HEK293 (cell line): ENCODE results near the gene HOXB8.
A peak's percentile ranks its signal among the peaks of the same experiment; 100 is the strongest.

Experiments
- CTCF ChIA-PET: fragments of 350-600 bp; formaldehyde crosslinking; extraction: SDS; loops from one replicate; lab custom pipeline; 2021; ENCODE audit warnings: antibody characterized with exemption; lab: Yijun Ruan, JAX
- POLR2A ChIA-PET: fragments of 300-600 bp; formaldehyde crosslinking; extraction: SDS; loops from one replicate; lab custom pipeline; 2020; ENCODE audit warnings: antibody characterized with exemption, inconsistent platforms; lab: Yijun Ruan, JAX
- H3K27ac ChIP-seq: fragments of 200-500 bp; sonication (Bioruptor generic); 2 replicates; pipeline ENCODE4 v1.5.1; 2014; ENCODE audit warnings: low read depth, low read length, control low read depth, inconsistent platforms; ENCODE audit errors: extremely low read depth
- H3K36me3 ChIP-seq, 2 experiments: fragments of 200-500 bp in 1 of 2; sonication (Bioruptor generic) in 1 of 2; 1 replicate in 1 of 2; 2 replicates in 1 of 2; pipeline ENCODE4 v1.5.1; 2014 to 2017; ENCODE audit warnings: inconsistent platforms in 2 of 2, low read length in 2 of 2; ENCODE audit not compliant: control insufficient read depth in 2 of 2, insufficient read depth in 1 of 2
- H3K4me1 ChIP-seq: fragments of 200-500 bp; sonication (Bioruptor generic); 2 replicates; pipeline ENCODE4 v1.5.1; 2014; ENCODE audit warnings: mild to moderate bottlenecking, low read length, inconsistent platforms; ENCODE audit not compliant: control insufficient read depth, insufficient read depth
- H3K4me3 ChIP-seq: 2 replicates; pipeline ENCODE4 v1.5.1; 2011; ENCODE audit warnings: low read depth, mild to moderate bottlenecking, control low read depth, low read length, moderate library complexity
- H3K9me3 ChIP-seq: fragments of 200-500 bp; sonication (Bioruptor generic); 2 replicates; pipeline ENCODE4 v1.5.1; 2014; ENCODE audit warnings: low read depth, low read length, inconsistent platforms; ENCODE audit not compliant: control insufficient read depth, insufficient read depth
- BCL6B ChIP-seq: fragments of 450-650 bp; formaldehyde crosslinking; IDR thresholded peaks from 2 replicates; pipeline ENCODE4 v1.5.1; 2017; ENCODE audit warnings: missing biosample characterization, missing genetic modification characterization
- FEZF1 ChIP-seq: fragments of 450-650 bp; formaldehyde crosslinking; IDR thresholded peaks from 2 replicates; pipeline ENCODE4 v1.5.1; 2016; ENCODE audit warnings: missing biosample characterization, missing genetic modification characterization
- PRDM10 ChIP-seq: fragments of 450-650 bp; formaldehyde crosslinking; IDR thresholded peaks from 2 replicates; pipeline ENCODE4 v1.5.1; 2016; ENCODE audit warnings: missing biosample characterization, missing genetic modification characterization
- SP2 ChIP-seq: fragments of 450-650 bp; formaldehyde crosslinking; IDR thresholded peaks from 2 replicates; pipeline ENCODE4 v1.5.1; 2016; ENCODE audit warnings: missing biosample characterization, missing genetic modification characterization
- TCF7L2 ChIP-seq: IDR thresholded peaks from 2 replicates; pipeline ENCODE4 v1.6.1; 2011; ENCODE audit warnings: low read depth, mild to moderate bottlenecking, inconsistent platforms, low read length, moderate library complexity, borderline replicate concordance
- ZBTB8A ChIP-seq: fragments of 450-650 bp; formaldehyde crosslinking; IDR thresholded peaks from 2 replicates; pipeline ENCODE4 v1.5.1; 2016; ENCODE audit warnings: missing biosample characterization, missing genetic modification characterization
- ZFP69B ChIP-seq: fragments of 450-650 bp; formaldehyde crosslinking; IDR thresholded peaks from 2 replicates; pipeline ENCODE4 v1.5.1; 2016; ENCODE audit warnings: missing biosample characterization, missing genetic modification characterization
- ZNF114 ChIP-seq: fragments of 450-650 bp; formaldehyde crosslinking; IDR thresholded peaks from 2 replicates; pipeline ENCODE4 v1.5.0; 2017; ENCODE audit warnings: missing biosample characterization, missing genetic modification characterization
- ZNF133 ChIP-seq: fragments of 450-650 bp; formaldehyde crosslinking; IDR thresholded peaks from 2 replicates; pipeline ENCODE4 v1.5.1; 2016; ENCODE audit warnings: missing biosample characterization, missing genetic modification characterization
- ZNF155 ChIP-seq: fragments of 450-650 bp; formaldehyde crosslinking; IDR thresholded peaks from 2 replicates; pipeline ENCODE4 v1.5.1; 2016; ENCODE audit warnings: missing biosample characterization, missing genetic modification characterization
- ZNF174 ChIP-seq: fragments of 450-650 bp; formaldehyde crosslinking; IDR thresholded peaks from 2 replicates; pipeline ENCODE4 v1.5.0; 2017; ENCODE audit warnings: missing biosample characterization, mild to moderate bottlenecking, missing genetic modification characterization
- ZNF2 ChIP-seq: fragments of 450-650 bp; formaldehyde crosslinking; IDR thresholded peaks from 2 replicates; pipeline ENCODE4 v1.5.1; 2016; ENCODE audit warnings: missing biosample characterization, missing genetic modification characterization
- ZNF426 ChIP-seq: fragments of 450-650 bp; formaldehyde crosslinking; IDR thresholded peaks from 2 replicates; pipeline ENCODE4 v1.5.1; 2017; ENCODE audit warnings: missing biosample characterization, missing genetic modification characterization, mild to moderate bottlenecking, inconsistent platforms, moderate library complexity
- ZNF629 ChIP-seq: fragments of 450-650 bp; formaldehyde crosslinking; IDR thresholded peaks from 2 replicates; pipeline ENCODE4 v1.5.1; 2017; ENCODE audit warnings: missing biosample characterization, missing genetic modification characterization
- ZNF645 ChIP-seq: fragments of 450-650 bp; formaldehyde crosslinking; IDR thresholded peaks from 2 replicates; pipeline ENCODE4; 2016; ENCODE audit warnings: missing biosample characterization, missing genetic modification characterization
- ZNF658 ChIP-seq: fragments of 450-650 bp; formaldehyde crosslinking; IDR thresholded peaks from 2 replicates; pipeline ENCODE4; 2016; ENCODE audit warnings: missing biosample characterization, missing genetic modification characterization
- ZNF664 ChIP-seq: fragments of 450-650 bp; formaldehyde crosslinking; IDR thresholded peaks from 2 replicates; pipeline ENCODE4 v1.5.1; 2016; ENCODE audit warnings: missing biosample characterization, missing genetic modification characterization
- ZNF837 ChIP-seq: fragments of 450-650 bp; formaldehyde crosslinking; IDR thresholded peaks from 2 replicates; pipeline ENCODE4 v1.5.1; 2016; ENCODE audit warnings: missing biosample characterization, missing genetic modification characterization

The HOXB8 gene

GRCh38 chr17:48639136-48639535 lies 24.0 kb upstream of the HOXB8 start:
- Histone ChIP-seq H3K4me1 (0 out of 2 replicates have a peak, but pooled peaks cover 2% of the 10 kb centered on the region), H3K27ac (no peak overlapping the region), H3K9me3 (no peaks in the 10 kb centered on the region), H3K36me3 (peaks cover 8 to 45% of the 10 kb centered on the region in 2 experiments; a peak in 2 of 3 replicates), H3K4me3 (no peak overlapping the region)
- ChIA-PET POLR2A (interaction anchor here (1.6 to 1.9 kb wide), 2 partner anchors 10 to 13 kb away, joined by 6 to 7 read pairs; partner anchors contain the start of gene HOXB9), CTCF (interaction anchor here (0.6 to 2.2 kb wide), 3 partner anchors 9 to 377 kb away, joined by 3 to 6 read pairs (median 3); no protein-coding TSS in a partner anchor)
- TF ChIP-seq FEZF1 (0 out of 2 replicates have a peak, but pooled peaks have one; percentile 14), ZNF629 (tag by site-specific recombination) (no peak), SP2 (tag by site-specific recombination) (peak; percentile 31; the same call in 1 of the 2 replicates)

GRCh38 chr17:48637323-48638260 lies 22.5 kb upstream of the HOXB8 start:
- Histone ChIP-seq H3K27ac (no peak overlapping the region), H3K9me3 (no peaks in the 10 kb centered on the region), H3K4me1 (no peaks in the 10 kb centered on the region), H3K4me3 (no peak overlapping the region), H3K36me3 (peaks cover 8 to 49% of the 10 kb centered on the region in 2 experiments; a peak in 2 of 3 replicates)
- no peak for TF ChIP-seq TCF7L2
- peak; percentile 82 for TF ChIP-seq PRDM10 (tag by site-specific recombination)
- POLR2A ChIA-PET = interaction anchor here (1.1 to 2.5 kb wide), 3 partner anchors 9 to 16 kb away, joined by 3 to 38 read pairs (median 23); partner anchors contain the start of gene HOXB9
- CTCF ChIA-PET = interaction anchor here (0.5 to 2.9 kb wide), 18 partner anchors 7 to 486 kb away, joined by 3 to 37 read pairs (median 5); partner anchors contain the start of gene HOXB9

GRCh38 chr17:48636177-48637018 lies 21.3 kb upstream of the HOXB8 start:
- H3K36me3 ChIP-seq = peaks cover 8 to 43% of the 10 kb centered on the region in 2 experiments; a peak in 2 of 3 replicates
- H3K27ac ChIP-seq = peak overlapping the region; percentile 49
- ChIA-PET CTCF (interaction anchor here (0.5 to 2.9 kb wide), 33 partner anchors 8 to 1868 kb away, joined by 3 to 37 read pairs (median 4); partner anchors contain the start of gene HOXB9), POLR2A (interaction anchor here (0.6 to 2.5 kb wide), 7 partner anchors 10 to 1797 kb away, joined by 3 to 38 read pairs (median 6); partner anchors contain the start of genes HOXB13 and HOXB9)
- H3K4me1 ChIP-seq = no peaks in the 10 kb centered on the region
- H3K4me3 ChIP-seq = no peak overlapping the region
- H3K9me3 ChIP-seq = no peaks in the 10 kb centered on the region
- no peak for TF ChIP-seq ZNF837 (tag by site-specific recombination)
- no peak for TF ChIP-seq ZNF664 (tag by site-specific recombination)
- TF ChIP-seq ZNF658 = no peak
- no peak for TF ChIP-seq ZNF174 (tag by site-specific recombination)
- no peak for TF ChIP-seq ZNF155 (tag by site-specific recombination)
- TF ChIP-seq ZNF114 = no peak
- no peak for TF ChIP-seq ZFP69B (tag by site-specific recombination)
- TF ChIP-seq ZNF645 (tag by site-specific recombination) = no peak
- TF ChIP-seq ZNF2 (tag by site-specific recombination) = no peak
- peak; percentile 77 for TF ChIP-seq ZBTB8A
- no peak for TF ChIP-seq ZNF133 (tag by site-specific recombination)
- TF ChIP-seq BCL6B = no peak
- TF ChIP-seq ZNF426 (tag by site-specific recombination) = no peak
